Left renal pelvis (tissue), 4 donors: ENCODE data around the gene ACKR2. TPM values are rescaled to one million over a fixed set of nuclear protein-coding genes. Genes with fewer than 3 reads are reported as not detected.

ENCODE experiments used
- DNase-seq, 4 donors: peaks; one replicate each; pipeline ENCODE4 v3.0.0-alpha.2; 2013; ENCODE audit warnings: low read depth in 4 of 4, low spot score in 3 of 4
- polyA plus RNA-seq, 4 donors: library from polyadenylated mRNA; unstranded; fragments of 120-200 nt; gene quantifications; one replicate each; pipeline ENCODE4 v1.2.1, GENCODE V29; 2013; ENCODE audit not compliant: insufficient read length in 4 of 4

The ACKR2 gene
- polyA plus RNA-seq, 4 donors, result 1.2 to 3.5 (median 2.3) TPM

DNA sequence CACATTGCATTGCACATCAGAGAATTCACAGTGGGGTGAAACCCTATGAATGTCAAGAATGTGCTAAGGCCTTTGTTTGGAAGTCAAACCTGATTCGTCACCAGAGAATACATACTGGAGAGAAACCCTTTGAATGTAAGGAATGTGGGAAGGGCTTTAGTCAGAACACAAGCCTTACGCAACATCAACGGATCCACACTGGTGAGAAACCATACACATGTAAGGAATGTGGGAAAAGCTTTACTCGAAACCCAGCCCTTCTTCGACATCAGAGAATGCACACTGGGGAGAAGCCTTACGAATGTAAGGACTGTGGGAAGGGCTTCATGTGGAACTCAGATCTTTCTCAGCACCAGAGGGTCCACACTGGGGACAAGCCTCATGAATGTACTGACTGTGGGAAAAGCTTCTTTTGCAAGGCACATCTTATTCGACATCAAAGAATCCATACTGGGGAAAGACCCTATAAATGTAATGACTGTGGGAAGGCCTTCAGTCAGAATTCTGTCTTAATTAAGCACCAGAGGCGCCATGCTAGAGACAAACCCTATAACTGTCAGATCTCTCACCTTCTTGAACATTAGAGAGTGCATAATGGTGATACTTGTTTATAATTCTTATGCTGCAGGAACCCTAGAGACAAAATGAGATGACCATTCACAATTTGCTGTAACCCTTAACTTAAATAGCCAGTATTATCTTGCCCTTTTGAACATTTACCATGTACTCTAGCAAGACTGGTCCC, 105.7 kb downstream of the ACKR2 start:
- DNase-seq, result no peak

Other genes with a start within 250 kb of the ACKR2 start
- gene SEC22C, start 227.5 kb upstream of the ACKR2 start, polyA plus RNA-seq, result 10 to 100 TPM; 43.9 to 47.6 (median 45.9) TPM
- 10 to 100 TPM; 21.3 to 26.3 (median 24.4) TPM for gene SS18L2, start 218.6 kb upstream of the ACKR2 start, polyA plus RNA-seq
- gene NKTR, start 208.8 kb upstream of the ACKR2 start, polyA plus RNA-seq, result 100 to 1,000 TPM in 2 of 4 donors, 10 to 100 TPM in 2; 75.7 to 167 (median 102) TPM
- gene ZBTB47, start 155.7 kb upstream of the ACKR2 start, polyA plus RNA-seq, result 10 to 100 TPM; 13.5 to 34.0 (median 15.4) TPM
- not detected for gene KLHL40, start 123.9 kb upstream of the ACKR2 start, polyA plus RNA-seq
- gene HHATL, start 106.6 kb upstream of the ACKR2 start, polyA plus RNA-seq, result 1 to 10 TPM in 1 of 4 donors, under 1 TPM in 3; 0.33 to 1.5 (median 0.59) TPM
- gene CCDC13, start 36.2 kb upstream of the ACKR2 start, polyA plus RNA-seq, result 1 to 10 TPM; 1.3 to 2.7 (median 2.3) TPM
- 100 to 1,000 TPM; 106 to 206 (median 167) TPM for gene HIGD1A, start 5.0 kb upstream of the ACKR2 start, polyA plus RNA-seq
- gene CYP8B1, start 66.4 kb downstream of the ACKR2 start, polyA plus RNA-seq, result 1 to 10 TPM in 1 of 4 donors, under 1 TPM in 3; 0.23 to 1.1 (median 0.74) TPM
- 10 to 100 TPM; 23.5 to 37.7 (median 29.7) TPM for gene ZNF662, start 96.7 kb downstream of the ACKR2 start, polyA plus RNA-seq
- 1 to 10 TPM; 3.6 to 7.8 (median 4.0) TPM for gene GASK1A, start 169.9 kb downstream of the ACKR2 start, polyA plus RNA-seq